GM12892 (cell line): ENCODE results near the gene SLC4A8.

Source experiments
- POLR2A ChIP-seq: IDR thresholded peaks from 2 replicates; pipeline ENCODE4 v1.6.1; 2011; ENCODE audit warnings: low read depth, low read length, control low read depth
- POLR2AphosphoS5 ChIP-seq: IDR thresholded peaks from 2 replicates; pipeline ENCODE4 v1.6.1; 2011; ENCODE audit warnings: low read depth, low read length, control low read depth
- TAF1 ChIP-seq: IDR thresholded peaks from 2 replicates; pipeline ENCODE4 v1.6.1; 2011; ENCODE audit warnings: low read depth, mild to moderate bottlenecking, control low read depth, low read length, borderline replicate concordance

DNA sequence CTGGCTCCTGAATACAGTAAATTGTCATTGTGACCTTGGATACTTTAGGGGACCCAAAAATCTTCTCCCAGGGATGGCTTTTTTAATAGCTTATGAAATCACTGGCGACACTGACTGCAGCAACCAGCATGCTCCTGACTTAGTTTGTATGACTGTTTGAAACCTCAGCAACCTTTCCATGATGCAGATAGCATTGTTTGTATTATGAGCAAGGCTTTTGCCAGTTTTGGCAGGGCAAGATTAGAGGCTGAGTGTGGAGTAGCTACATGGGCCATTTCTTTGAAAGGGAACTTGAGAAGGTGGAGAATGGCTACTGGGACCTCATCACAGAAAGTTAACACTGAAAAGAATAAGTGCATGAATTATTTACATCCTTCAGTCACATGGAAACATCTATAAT lies 50.9 kb downstream of the SLC4A8 start:
- no peak for TF ChIP-seq POLR2AphosphoS5
- no peak for TF ChIP-seq POLR2A
- no peak for TF ChIP-seq TAF1
